G401.6 (cell line): ENCODE measurements around the gene S100P.

Source experiments
- FAIRE-seq: peaks from 2 replicates; lab custom pipeline; 2012; peaks lifted over from hg19 to GRCh38; lab: Jason Lieb, UNC

Gene S100P

DNA sequence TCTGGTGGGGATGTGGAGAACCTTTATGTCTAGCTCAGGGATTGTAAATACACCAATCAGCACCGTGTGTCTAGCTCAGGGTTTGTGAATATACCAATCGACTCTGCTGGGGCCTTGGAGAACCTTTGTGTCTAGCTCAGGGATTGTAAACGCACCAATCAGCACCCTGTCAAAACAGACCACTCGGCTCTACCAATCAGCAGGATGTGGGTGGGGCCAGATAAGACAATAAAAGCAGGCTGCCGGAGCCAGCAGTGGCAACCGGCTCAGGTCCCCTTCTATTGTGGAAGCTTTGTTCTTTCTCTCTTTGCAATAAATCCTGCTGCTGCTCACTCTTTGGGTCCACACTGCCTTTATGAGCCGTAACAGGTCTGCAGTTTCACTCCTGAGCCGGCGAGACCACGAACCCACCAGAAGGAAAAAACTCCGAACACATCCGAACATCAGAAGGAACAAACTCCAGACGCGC is 20.5 kb upstream of the S100P start:
- FAIRE-seq = peak; percentile 37

DNA sequence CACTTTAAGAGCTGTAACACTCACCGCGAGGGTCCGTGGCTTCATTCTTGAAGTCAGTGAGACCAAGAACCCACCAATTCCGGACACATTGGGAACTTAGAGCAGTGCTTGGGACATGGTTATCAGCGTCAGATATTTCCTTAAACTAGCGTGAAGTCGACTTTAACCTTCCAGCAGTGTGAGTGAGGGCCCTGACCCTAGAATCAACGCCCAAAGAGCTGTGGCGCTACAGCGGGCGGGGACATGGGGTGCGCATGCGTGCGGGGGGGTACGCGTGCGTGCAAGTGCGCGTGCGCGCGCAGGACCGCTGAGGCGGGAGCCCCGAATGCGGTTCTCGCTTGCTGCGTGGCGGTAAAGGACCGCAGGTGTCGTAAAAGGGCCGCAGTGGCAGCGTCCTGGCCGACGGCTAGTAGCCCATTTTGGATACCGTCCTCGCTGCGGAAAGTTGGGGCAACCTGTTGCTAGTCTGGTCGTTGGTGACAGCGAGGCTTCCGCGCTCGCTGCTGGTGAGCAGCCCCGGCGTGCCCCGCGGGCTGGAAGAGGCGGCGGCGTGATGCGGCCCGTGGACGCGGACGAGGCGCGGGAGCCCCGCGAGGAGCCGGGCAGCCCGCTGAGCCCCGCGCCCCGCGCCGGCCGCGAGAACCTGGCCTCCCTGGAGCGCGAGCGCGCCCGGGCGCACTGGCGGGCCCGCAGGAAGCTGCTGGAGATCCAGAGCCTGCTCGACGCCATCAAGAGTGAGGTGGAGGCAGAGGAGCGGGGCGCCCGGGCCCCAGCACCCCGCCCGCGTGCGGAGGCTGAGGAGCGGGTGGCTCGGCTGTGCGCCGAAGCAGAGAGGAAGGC is 19.8 kb upstream of the S100P start:
- peak; percentile 88 for FAIRE-seq

DNA sequence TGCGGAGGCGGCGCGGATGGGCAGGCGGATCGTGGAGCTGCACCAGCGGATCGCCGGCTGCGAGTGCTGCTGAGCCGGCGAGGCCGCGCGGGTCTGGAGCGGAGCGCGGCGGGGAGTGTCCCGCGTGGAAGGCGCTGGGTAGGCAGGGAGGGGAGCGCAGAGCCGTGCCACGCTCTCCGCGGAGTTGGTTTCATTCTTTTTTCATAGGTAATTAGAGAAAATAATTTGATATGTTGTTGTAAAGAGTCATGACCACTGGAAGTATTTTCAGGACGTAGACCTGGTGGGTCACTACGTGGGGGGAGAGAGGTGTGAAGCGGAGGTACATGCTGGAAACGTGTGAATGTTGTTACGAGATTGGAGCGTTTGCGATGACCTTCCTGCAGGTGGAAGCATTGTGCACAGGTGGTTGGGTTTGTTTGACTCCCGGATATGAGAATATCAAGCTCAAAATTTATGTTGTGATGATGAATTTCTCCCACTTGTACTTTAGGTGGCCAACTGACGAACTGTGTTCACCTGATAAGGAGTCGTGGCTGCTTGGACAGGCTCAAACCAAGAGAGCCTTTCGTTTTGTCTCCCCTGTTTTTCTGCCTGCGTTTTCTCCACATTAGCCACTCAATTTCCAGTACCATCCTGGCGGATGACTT is 19.1 kb upstream of the S100P start:
- peak; percentile 34 for FAIRE-seq

DNA sequence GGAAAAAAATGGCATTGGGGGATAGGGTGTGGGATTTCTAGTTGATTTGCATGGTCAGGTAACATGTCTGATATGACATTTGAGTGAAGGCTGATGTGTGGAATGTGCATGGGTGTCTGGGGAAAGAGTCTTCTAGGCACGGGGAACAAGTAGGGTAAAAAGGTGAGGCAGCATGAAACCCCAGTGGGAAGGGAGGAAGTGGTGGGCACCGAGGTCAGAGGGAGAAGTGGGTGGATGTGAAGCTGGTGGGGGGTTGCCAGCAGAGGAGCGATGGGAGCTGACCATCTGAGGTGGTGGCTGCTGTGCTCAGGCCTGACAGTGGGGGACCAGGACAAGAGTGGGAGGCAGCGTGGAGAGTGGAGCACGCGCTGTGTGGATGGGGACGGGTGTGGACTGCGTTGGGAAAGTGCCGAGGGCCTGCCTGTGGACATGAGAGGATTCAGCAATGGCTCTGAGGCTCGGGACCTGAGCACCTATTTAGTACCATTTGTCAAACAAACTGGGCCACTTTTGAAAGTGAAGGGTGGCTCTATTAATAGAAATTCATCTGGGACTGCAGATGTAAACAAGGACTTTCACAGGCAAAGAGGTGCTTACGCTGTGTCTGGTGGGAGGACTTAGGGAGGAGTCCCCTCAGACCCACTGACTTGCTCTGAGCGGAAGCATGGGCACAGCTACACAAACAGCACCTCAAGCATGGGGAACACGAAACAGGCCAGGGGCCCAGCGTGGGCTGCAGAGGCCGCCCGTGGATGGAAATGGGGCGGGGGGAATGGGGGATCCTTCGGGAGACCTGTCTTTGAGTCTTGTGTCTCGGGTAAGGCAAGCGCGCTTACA is 16.7 kb upstream of the S100P start:
- no peak for FAIRE-seq

DNA sequence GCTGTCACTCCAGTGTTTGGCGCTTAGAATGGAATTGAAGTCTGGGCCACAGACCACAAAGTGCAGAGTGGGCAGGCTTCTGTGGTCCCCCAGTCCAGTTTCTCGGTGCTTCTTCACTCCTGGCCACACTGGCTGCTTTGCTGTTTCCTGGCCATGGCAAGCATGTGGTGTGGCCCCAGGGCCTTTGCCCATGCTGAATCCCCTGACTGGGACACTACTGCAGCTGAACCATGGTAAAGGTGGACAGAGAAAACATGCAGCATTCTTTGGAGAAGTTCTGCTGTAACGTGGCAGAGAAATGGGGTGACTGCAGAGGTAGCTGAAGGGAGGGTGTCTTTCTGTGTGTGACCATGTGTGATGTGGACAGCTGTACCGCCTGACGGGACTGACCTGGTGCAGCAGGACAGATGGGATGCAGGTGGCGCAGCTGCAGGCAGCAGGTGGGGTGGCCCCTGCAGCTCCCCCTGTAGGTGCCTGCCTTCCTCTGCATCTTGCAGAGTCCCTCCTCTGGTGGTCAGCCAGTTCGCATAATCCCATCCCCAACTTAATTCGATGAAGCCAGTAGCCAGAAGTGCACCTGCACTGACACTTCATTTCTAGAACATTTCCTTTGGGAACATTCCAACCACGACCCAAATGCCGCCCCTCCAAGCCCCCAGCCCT is 13.2 kb upstream of the S100P start:
- no peak for FAIRE-seq

DNA sequence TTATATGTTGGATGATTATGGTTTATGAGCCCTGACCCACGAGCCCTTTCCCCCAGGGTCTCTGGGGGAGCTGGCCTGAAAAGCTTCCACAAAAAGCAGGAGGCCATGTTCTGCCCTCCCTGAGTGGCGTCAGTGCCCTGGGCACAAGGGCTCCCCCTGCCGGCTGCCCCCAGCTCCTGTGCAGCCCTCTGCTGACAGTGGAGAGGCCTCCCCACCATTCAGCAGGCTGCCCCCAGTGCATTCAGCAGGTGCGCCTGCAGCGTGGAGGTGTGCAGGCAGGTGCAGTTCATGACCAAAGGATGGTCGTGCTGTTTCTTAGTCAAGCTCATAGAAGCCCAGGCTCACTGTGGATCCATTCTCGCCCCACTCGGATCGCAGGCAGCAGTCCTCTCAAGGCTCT is 12.5 kb upstream of the S100P start:
- no peak for FAIRE-seq

DNA sequence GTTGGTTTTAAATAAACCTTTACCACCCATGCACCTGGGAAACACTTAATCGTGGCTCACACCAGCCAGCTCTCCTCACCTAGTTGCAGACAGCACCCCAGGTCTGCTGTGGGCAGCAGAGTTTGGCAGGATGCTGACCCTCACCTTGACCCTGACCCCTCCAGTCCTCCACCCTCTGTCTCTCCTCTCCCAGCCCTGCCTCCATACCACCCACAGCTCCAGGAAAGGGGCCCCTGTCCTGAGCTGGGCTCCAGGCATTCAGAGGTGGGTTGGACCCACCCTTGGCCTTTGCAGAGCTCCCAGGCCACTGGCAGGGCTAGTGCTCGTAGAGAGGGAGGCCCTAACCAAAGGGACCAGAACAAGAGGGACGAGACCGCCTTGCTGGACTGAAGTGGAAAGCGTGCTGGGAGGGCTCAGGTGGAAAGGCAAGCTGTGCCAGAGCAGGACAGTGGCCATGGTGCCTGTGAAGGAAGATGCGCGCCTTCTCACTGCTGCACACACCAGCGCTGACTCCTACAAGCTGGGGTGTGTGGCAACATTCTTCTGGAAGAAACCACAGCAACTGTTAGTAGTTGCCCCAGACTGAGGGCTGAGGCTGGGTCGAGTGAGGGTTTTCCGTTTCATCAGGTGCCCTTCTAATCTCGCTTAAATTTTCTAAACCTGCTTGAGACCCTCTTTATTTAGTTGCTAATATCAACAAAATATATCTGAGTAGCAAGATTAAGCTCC is 10.7 kb upstream of the S100P start:
- FAIRE-seq = no peak

DNA sequence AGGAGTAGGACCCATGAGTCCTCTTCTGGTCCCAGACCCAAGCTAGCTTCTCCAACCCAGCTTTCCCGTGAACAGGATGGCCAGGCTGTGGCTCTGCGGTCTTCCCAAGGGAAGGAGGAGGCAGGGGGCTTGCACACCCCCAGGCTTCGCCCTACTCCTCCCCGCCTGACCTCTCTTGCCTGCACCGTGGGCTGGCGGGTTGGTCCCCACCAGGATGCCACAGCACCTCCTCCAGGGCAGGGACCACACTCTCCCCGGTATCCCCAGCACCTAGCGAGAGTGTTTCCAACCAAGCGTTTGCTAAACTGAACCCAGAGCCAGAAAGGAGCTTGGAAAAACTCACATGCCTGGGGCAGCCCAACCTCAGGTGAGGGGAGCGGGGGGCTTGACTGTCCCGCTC is 9.0 kb upstream of the S100P start:
- no peak for FAIRE-seq

DNA sequence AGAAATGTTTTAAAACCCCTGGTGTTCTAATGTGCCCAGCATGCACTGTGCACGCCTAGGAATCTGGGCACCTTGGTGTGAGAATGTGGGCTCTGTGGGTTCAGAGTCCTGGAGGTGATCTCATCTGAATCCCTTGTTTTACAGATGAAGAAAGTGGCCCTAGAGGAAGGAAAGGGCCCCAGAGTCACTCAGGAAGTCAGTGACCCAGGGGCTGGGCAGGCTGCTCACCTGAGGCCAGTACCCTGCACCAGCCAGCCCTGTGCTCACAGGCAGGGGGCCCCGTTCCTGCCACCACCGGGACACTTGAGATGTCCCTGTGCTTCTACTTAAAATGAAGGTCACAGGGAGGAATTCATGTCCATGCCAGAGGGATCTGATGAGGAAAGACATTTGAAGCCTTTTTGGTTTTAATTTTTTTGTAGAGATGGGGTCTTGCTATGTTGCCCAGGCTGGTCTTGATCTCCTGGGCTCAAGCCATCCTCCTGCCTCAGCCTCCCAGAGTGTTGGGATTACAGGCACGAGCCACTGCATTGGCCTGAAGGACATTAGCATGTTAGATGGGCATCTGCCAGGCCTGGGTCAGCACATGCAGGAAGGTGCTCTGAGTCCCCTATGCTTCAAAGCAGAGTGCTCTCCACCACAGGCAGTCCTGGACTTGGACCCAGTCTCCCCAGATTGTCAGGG is 7.4 kb upstream of the S100P start:
- FAIRE-seq = no peak

DNA sequence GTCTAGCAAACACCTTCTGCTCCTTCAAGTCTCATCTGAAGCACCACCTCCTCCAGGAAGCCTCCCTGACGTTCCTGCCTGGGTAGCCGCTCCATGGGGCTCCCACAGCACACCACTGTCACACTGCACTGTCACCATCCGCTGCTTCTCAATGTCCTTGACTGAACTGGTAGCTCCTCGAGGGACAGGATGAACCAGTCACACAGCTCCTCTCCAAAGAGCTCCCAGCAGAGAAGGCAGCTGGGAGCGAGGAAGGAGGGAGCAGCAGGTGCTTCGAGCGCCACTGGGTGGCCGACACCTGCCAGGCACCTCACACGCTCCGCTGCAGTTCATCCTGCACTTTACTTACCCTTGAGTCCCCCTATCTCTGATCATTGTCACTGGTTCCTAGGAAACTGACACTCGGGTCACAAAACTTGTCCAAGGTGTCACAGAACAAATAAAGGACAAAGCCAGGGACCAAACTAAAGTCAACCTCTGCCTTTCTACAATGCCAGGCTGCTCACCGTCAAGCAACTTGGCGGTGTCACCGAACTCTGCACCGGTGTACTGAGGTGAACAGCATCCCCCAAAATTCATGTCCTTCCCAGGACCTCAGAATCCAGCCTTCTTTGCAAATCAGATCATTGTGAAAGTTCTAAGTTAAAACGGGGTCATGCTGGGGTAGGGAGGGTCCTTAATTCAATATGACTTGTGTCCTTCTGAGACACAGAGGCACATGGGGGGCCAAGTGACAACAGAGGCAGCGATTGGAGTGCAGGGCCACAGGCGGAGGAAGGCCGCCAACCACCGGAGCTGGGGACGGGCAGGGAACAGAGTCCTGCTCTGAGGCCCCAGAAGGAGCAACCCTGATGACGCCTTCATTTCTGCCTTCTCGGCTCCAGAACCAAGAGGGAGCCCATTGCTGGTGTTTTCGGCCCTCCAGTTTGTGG is 5.5 kb upstream of the S100P start:
- no peak for FAIRE-seq

DNA sequence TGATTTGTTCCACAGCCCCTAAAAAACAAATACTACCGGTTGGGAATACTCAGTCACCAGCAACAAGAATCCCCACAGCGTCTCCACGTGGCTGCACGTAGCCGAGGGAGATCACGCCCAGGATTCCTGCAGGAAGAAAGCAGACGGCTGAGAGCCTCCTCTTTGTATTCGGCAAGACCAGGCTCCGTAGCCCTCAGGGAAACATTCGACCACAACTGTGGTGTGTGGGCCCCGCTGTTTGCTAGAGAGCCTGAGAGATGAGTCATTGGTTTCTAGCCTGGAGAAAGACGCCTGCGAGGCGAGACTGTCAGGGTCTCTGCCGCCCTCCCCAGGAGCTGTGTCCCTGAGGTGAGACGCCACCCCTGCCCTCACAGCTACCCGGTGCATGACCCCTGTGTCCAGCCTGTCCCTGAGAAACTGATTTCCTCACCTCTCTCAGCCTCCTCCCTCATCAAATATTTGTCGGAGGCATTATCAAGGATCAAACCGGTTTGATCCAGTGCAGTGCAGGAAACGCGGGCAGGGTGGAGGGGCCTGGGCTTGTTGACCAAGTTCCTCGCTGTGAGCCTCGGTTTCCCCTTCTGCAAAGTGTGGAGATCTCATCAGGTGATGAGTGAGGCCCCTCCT is 4.7 kb upstream of the S100P start:
- peak; percentile 87 for FAIRE-seq

DNA sequence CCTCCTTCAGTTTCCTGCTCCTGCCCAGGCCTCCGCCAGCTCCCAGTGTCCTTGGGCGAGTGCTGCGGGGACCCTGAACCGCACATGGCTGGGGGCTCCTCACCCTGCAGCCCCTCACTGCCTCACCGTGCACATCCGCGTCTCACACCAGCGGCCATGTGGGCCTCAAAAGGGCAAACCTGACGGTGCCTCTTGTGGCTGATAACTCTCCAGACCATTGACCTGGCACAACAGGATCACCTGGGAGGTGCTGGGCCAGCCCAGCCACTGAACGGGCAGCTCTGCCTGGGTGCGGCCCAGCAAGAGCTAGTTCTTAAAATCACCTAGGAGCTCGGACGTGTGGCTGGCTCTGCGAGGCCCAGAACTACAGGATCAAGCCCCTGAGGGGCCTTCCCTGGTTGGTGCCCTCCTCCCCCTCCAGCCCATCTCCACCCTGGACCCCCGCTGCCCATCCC is 4.1 kb upstream of the S100P start:
- no peak for FAIRE-seq

DNA sequence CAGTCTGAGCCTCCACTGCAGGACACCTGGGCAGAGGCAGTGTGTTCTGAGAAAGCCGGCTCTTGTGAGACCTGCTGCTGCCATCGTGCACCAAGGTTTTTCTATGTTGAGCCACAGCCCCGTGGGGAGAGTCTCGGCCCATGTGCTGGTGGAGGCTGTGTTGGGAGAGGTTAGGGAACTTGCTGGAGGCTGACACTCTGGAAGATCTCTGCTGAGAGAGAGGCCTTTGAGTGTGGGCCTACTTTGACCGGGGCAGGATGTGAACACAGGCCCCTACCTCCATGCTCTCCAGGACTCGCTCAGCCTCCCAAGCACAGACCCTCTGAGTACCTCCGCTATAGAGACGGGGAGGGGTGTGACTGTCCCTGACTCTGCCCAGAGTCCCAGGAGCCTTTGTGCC is 1.3 kb upstream of the S100P start:
- FAIRE-seq = no peak

DNA sequence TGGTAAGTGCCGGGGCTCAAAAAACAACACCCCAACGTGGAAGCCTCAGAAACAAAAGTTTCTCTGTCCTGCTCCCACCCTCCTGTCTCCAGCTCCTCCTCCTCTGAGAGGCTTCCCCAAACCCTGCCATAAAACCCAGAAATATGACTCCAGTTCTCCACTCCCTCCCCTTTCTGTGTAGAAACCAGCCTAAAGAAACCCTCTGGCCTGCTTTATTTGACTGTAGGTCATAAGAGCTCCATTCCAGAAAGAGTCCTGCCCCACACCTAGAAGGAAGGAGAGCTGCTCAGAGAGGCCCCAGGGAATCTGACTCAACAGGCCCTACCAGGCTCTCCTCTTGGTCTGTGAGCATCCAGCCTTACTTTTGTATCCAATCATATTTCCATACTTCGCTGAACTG is 872 bp upstream of the S100P start:
- FAIRE-seq = no peak

DNA sequence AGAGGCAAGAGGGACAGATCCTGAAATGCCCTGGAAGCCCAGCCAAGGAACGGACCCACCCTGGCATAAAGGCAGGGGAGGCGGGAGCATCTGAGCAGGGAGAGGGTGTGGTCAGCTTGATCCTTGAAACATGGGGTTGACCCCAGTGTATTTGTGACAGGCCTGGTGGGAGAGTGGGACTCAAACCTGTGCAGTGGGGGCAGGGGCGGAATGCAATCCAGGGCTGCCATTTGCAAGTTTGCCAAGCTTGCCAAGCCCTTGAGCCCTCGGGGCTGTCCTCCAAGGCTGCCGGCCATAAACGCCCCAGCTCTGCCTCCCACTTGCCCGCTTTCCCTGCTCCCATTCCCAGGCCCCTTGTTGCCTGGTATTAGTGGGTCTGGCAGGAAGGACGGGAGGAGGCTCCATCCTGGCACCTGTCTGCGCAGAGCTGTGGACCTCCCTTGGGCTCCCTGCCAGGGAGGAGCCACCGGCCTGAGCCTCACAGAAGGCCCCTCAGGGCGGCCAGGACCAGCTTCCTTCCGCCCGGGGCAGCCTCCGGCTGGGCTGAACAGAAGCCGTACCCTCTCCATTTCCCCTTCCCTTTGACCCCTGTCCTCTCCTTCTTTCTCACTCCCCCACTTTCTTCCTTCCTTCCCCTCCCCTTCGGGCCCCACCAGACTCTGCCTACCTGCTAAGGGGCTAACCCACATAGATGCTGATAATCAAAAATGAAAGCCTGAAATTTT is 661 bp downstream of the S100P start:
- no peak for FAIRE-seq

DNA sequence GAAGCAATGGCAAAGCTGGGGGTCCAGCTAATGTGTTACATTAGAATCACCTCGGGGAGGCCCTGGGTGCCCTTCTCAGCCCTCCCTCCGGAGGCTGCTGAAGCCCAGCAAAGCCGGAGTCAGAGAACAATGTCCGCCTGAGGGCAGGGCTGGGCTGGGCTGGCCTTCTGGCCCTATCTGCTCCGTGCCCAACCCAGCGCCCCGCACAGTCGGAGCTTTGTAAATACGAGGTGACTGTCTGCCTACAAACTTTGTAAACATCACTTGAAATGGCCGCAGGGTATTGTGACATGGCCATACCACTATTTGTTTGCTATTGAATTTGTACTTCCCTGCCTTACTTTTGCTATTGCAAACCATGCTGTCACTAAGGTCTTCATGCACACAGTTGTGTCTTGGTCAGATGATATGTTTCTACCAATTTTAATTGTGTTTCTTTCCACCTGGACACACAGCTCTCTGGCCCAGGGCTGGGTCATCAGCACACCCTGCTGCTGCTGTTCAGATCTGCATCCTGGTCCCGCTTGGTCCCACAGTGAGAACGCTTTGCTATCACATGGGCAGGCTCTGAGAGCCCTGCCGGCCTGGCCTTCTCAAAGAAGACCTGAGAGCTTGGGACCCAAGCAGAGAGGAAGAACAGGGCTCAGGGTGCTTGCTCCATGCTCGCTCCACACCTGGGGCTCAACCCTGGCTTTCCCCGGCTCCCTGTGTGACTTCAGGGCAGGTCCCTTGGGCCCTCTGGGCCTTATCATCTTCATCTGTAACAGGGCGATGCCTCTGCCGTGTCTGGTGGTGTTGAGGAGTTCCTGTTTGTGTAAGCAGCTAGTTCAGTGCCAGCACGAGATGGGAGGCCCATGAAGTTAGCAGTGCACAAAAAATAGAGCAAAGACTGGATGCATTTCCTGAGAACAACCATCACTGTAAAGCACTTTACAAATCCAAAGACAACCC is 2.3 kb downstream of the S100P start:
- FAIRE-seq = no peak

DNA sequence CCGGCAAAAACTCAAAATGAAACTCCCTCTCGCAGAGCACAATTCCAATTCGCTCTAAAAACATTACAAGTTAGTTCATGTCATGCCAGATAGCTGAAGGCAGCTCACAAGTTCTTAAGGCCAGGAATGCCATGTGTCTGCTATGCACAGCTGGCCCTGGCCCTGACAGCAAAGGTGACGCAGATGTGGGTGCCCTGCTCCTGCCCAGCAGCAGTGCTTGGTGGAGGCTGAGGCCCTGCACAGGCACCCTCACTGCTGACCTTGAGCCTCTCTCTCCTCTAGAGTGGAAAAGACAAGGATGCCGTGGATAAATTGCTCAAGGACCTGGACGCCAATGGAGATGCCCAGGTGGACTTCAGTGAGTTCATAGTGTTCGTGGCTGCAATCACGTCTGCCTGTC is 2.9 kb downstream of the S100P start:
- FAIRE-seq = no peak

DNA sequence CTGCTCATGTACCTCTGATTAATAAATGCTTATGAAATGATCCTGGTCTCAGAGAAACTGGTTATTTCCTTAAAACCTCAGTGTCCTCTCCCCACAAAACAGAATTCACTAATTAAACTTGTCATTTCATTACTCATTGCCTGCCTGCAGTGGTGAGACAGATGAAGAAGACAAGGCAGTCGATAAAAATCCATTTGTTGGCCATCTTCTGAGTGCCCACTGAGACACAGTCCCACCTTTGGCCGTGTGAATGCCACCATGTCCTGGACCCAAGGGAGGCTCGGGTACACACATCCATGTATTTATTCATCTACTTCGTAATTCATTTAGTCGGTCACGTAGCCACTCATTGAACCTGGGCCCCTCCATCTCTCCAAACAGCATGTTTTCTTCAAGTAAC is 3.5 kb downstream of the S100P start:
- FAIRE-seq = no peak
